ENCODE data around the gene FAM185A. TPM values are rescaled to one million over a fixed set of nuclear protein-coding genes. Genes with fewer than 3 reads are reported as not detected.

Gene FAM185A
- polyA plus RNA-seq, 1 of the 3 experiments (the other 2 are of a cell fraction), result 12.8 TPM

DNA sequence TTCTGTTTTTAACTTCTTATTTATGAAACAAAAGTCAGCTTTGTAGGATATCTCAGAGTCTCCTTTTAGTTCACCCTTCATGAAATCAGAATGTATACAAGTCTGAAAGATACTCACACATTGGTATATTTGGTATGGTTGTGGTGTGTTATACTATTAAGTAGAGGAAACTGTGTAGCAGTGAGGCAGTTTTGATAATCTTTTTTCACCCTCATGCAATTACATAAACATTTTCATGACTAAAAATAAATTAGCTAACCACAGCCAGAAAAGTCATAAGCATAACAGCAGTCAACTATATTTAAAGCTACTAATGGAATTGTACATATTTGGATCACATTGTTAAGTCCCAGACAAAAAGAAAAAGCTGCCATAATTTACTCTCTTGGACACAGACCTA lies 62.1 kb downstream of the FAM185A start:
- H3K4me1 ChIP-seq (ENCODE audit: control insufficient read depth in 1 of 2, insufficient read depth in 2 of 2, low read depth in 1 of 2, low read length in 1 of 2), result peaks cover 0 to 3% of the 10 kb centered on the region in 2 experiments; a peak in 1 of 4 replicates
- DNase-seq, result no peak
- no peaks in the 10 kb centered on the region for H3K79me2 ChIP-seq (ENCODE audit: insufficient read depth)
- peaks cover 2 to 10% of the 10 kb centered on the region in 2 experiments for H3K36me3 ChIP-seq (replicated peaks in 1 of 2; ENCODE audit: control insufficient read depth in 1 of 2, insufficient read depth in 2 of 2, low read length in 1 of 2)
- no peaks in the 10 kb centered on the region for H3K9me3 ChIP-seq
- POLR2A ChIA-PET, result no interaction called here
- TF ChIP-seq EP300 (IDR thresholded peaks at IDR 0.05; ENCODE audit: borderline replicate concordance in 1 of 2, low read depth in 1 of 2, low read length in 1 of 2), result no peak
- TF ChIP-seq FOSL2 (IDR thresholded peaks at IDR 0.05; ENCODE audit: borderline replicate concordance, low read depth), result no peak
- no peak for TF ChIP-seq FOXJ3 (CRISPR knock-in tag; IDR thresholded peaks at IDR 0.05)
- TF ChIP-seq ELF1 (IDR thresholded peaks at IDR 0.05), result no peak
- TF ChIP-seq, protein P1, sequence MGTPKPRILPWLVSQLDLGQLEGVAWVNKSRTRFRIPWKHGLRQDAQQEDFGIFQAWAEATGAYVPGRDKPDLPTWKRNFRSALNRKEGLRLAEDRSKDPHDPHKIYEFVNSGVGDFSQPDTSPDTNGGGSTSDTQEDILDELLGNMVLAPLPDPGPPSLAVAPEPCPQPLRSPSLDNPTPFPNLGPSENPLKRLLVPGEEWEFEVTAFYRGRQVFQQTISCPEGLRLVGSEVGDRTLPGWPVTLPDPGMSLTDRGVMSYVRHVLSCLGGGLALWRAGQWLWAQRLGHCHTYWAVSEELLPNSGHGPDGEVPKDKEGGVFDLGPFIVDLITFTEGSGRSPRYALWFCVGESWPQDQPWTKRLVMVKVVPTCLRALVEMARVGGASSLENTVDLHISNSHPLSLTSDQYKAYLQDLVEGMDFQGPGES (IDR thresholded peaks at IDR 0.05; ENCODE audit: low read depth, low read length), result no peak
- TF ChIP-seq, protein P2, sequence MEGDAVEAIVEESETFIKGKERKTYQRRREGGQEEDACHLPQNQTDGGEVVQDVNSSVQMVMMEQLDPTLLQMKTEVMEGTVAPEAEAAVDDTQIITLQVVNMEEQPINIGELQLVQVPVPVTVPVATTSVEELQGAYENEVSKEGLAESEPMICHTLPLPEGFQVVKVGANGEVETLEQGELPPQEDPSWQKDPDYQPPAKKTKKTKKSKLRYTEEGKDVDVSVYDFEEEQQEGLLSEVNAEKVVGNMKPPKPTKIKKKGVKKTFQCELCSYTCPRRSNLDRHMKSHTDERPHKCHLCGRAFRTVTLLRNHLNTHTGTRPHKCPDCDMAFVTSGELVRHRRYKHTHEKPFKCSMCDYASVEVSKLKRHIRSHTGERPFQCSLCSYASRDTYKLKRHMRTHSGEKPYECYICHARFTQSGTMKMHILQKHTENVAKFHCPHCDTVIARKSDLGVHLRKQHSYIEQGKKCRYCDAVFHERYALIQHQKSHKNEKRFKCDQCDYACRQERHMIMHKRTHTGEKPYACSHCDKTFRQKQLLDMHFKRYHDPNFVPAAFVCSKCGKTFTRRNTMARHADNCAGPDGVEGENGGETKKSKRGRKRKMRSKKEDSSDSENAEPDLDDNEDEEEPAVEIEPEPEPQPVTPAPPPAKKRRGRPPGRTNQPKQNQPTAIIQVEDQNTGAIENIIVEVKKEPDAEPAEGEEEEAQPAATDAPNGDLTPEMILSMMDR (IDR thresholded peaks at IDR 0.05), result no peak
- no peak for TF ChIP-seq YY1 (IDR thresholded peaks at IDR 0.05; ENCODE audit: low read depth)
- TF ChIP-seq, protein P3, sequence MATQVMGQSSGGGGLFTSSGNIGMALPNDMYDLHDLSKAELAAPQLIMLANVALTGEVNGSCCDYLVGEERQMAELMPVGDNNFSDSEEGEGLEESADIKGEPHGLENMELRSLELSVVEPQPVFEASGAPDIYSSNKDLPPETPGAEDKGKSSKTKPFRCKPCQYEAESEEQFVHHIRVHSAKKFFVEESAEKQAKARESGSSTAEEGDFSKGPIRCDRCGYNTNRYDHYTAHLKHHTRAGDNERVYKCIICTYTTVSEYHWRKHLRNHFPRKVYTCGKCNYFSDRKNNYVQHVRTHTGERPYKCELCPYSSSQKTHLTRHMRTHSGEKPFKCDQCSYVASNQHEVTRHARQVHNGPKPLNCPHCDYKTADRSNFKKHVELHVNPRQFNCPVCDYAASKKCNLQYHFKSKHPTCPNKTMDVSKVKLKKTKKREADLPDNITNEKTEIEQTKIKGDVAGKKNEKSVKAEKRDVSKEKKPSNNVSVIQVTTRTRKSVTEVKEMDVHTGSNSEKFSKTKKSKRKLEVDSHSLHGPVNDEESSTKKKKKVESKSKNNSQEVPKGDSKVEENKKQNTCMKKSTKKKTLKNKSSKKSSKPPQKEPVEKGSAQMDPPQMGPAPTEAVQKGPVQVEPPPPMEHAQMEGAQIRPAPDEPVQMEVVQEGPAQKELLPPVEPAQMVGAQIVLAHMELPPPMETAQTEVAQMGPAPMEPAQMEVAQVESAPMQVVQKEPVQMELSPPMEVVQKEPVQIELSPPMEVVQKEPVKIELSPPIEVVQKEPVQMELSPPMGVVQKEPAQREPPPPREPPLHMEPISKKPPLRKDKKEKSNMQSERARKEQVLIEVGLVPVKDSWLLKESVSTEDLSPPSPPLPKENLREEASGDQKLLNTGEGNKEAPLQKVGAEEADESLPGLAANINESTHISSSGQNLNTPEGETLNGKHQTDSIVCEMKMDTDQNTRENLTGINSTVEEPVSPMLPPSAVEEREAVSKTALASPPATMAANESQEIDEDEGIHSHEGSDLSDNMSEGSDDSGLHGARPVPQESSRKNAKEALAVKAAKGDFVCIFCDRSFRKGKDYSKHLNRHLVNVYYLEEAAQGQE (IDR thresholded peaks at IDR 0.05; ENCODE audit: low read depth, low read length), result no peak
- H3K9me2 ChIP-seq, result no peaks in the 10 kb centered on the region
- H3K4me2 ChIP-seq, result no peak overlapping the region
- no peaks in the 10 kb centered on the region for H4K20me1 ChIP-seq (ENCODE audit: insufficient read depth)
- H3F3A ChIP-seq (replicated peaks; ENCODE audit: insufficient read depth), result no peaks in the 10 kb centered on the region
- peak overlapping the region; percentile 52 to 61; a peak in 2 of 4 replicates for H3K27ac ChIP-seq (ENCODE audit: low read depth in 2 of 2, low read length in 1 of 2)
- CTCF ChIA-PET, result interaction anchor here (0.7 to 1.3 kb wide), 2 partner anchors 75 to 251 kb away, joined by 3 to 5 read pairs; no protein-coding TSS in a partner anchor
- no peaks in the 10 kb centered on the region for H3K27me3 ChIP-seq (ENCODE audit: insufficient read depth)
- H3K9ac ChIP-seq, result no peak overlapping the region
- H3K4me3 ChIP-seq (ENCODE audit: low read depth in 2 of 2, low read length in 1 of 2), result no peak overlapping the region
- H2AFZ ChIP-seq (ENCODE audit: low read depth), result no peak overlapping the region

Measured in SK-N-SH (cell line).